SK-N-SH treated with all-trans-retinoic acid at 6 μM for 48 hours (cell line): ENCODE results near the gene KIRREL3.

Experiments used
- ARNTL ChIP-seq: fragments of 450-650 bp; formaldehyde crosslinking; IDR thresholded peaks from 2 replicates; pipeline ENCODE4 v1.5.0; 2020; ENCODE audit warnings: low read depth, mild to moderate bottlenecking, moderate library complexity, borderline replicate concordance
- CREB5 ChIP-seq: fragments of 250-450 bp; sonication (Bioruptor Pico); IDR thresholded peaks from 2 replicates; pipeline ENCODE4 v1.5.1; 2020; ENCODE audit warnings: low read depth, mild to moderate bottlenecking, moderate library complexity
- CSDC2 ChIP-seq: fragments of 250-450 bp; sonication (Bioruptor Pico); IDR thresholded peaks from 2 replicates; pipeline ENCODE4 v1.5.0; 2020; ENCODE audit warnings: mild to moderate bottlenecking, moderate library complexity
- PATZ1 ChIP-seq: fragments of 250-450 bp; sonication (Bioruptor Pico); IDR thresholded peaks from 2 replicates; pipeline ENCODE4 v1.8.0; 2020; ENCODE audit warnings: mild to moderate bottlenecking, moderate library complexity, borderline replicate concordance
- RARB ChIP-seq: fragments of 250-450 bp; sonication (Bioruptor Pico); IDR thresholded peaks from 2 replicates; pipeline ENCODE4 v1.8.0; 2021; ENCODE audit warnings: mild to moderate bottlenecking, moderate library complexity
- ZFP30 ChIP-seq: fragments of 450-650 bp; formaldehyde crosslinking; IDR thresholded peaks from 2 replicates; pipeline ENCODE4 v1.5.0; 2022; ENCODE audit warnings: mild to moderate bottlenecking, moderate library complexity
- ZNF8 ChIP-seq: fragments of 450-650 bp; formaldehyde crosslinking; IDR thresholded peaks from 2 replicates; pipeline ENCODE4 v1.5.0; 2020; ENCODE audit warnings: mild to moderate bottlenecking, moderate library complexity

GRCh38 chr11:126948563-126948962 is 52.0 kb downstream of the KIRREL3 start:
- TF ChIP-seq ZNF8 (CRISPR knock-in tag) (no peak), RARB (CRISPR knock-in tag) (no peak), ZFP30 (no peak), ARNTL (CRISPR knock-in tag) (no peak), PATZ1 (CRISPR knock-in tag) (no peak), CREB5 (CRISPR knock-in tag) (no peak), CSDC2 (no peak)
